Measurements from ENCODE around the gene LSR.

GRCh38 chr19:35272954-35273649, 24.3 kb downstream of the LSR start:
- TF ChIP-seq CTCF (IDR thresholded peaks at IDR 0.05) (no peak), POLR2AphosphoS5 (IDR thresholded peaks at IDR 0.05) (no peak), EP300 (IDR thresholded peaks at IDR 0.05) (no peak), POLR2A (IDR thresholded peaks at IDR 0.05; ENCODE audit: low read depth) (no peak)

Measured in esophagus muscularis mucosa (tissue), 4 donors.